IPS-11a (cell line): ENCODE measurements around the gene GAL3ST3.
"Not testable (repeated sequence)": the region's sequence is repeated elsewhere in the genome, so short reads cannot be mapped to it uniquely, and the experiment has no call there.

Experiments
- H3K4me3 ChIP-seq: one replicate; pipeline ENCODE4 v1.5.1; 2013; ENCODE audit warnings: low read depth, low read length, control low read depth

The GAL3ST3 gene

GRCh38 chr11:66045177-66045639, 3.8 kb downstream of the GAL3ST3 start:
- H3K4me3 ChIP-seq: no peak overlapping the region

DNA sequence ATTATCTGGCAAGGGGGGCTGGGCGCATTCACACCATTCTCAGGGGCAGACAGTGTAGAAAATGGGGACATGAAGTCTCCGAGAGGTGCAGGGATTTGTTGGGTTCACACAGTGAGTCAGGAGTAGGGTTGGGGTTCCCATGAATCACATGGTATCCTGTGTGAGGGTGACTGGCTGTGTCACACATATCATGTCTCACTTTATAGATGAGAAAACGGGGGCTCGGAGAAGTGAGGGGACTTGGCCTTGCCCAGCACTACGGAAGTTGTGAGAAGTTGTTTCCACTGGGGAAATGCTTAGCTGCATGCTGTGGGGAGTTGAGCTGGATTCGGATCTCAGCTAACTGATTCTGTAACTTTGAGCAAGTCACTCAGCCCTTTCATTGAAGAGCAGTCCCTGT, 4.2 kb downstream of the GAL3ST3 start:
- H3K4me3 ChIP-seq: no peak overlapping the region

- no peak overlapping the region for H3K4me3 ChIP-seq
These were observed 5.7 kb downstream of the GAL3ST3 start for GRCh38 chr11:66042996-66043906.

GRCh38 chr11:66042227-66042995, 6.5 kb downstream of the GAL3ST3 start:
- H3K4me3 ChIP-seq: no peak overlapping the region

GRCh38 chr11:66039765-66040164, 9.2 kb downstream of the GAL3ST3 start:
- H3K4me3 ChIP-seq: no peak overlapping the region

DNA sequence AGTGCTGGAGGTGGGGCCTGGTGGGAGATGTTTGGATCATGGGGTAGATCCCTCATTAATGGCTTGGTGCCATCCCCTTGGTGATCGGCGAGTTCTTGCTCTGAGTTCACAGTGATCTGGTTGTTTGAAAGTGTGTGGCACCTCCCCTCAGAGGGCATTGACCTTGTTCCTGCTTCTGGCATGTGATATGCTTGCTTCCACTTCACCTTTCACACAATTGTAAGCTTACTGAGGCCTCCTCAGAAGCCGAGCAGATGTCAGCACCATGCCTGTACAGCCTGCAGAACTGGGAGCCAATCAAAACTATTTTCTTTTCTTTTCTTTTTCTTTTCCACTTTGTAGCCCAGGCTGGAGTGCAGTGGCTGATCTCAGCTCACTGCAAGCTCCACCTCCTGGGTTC, 11.6 kb downstream of the GAL3ST3 start:
- H3K4me3 ChIP-seq: no peak overlapping the region

DNA sequence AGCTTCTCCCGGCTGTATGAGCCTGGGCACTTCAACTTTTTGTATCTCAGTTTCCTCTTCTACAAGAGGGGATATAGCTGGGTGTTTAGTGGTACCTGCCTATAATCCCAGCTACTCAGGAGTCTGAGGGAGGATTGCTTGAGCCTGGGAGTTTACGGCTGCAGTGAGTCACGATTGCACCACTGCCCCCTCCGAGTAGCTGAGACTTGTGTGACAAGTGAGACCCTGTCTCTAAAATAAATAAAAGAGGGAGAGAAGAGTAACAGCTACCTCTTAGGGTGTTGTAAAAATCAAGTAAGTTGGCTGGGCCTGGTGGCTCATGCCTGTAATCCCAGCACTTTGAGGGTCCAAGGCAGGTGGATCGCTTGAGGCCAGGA, 12.6 kb downstream of the GAL3ST3 start:
- H3K4me3 ChIP-seq: no peak overlapping the region

DNA sequence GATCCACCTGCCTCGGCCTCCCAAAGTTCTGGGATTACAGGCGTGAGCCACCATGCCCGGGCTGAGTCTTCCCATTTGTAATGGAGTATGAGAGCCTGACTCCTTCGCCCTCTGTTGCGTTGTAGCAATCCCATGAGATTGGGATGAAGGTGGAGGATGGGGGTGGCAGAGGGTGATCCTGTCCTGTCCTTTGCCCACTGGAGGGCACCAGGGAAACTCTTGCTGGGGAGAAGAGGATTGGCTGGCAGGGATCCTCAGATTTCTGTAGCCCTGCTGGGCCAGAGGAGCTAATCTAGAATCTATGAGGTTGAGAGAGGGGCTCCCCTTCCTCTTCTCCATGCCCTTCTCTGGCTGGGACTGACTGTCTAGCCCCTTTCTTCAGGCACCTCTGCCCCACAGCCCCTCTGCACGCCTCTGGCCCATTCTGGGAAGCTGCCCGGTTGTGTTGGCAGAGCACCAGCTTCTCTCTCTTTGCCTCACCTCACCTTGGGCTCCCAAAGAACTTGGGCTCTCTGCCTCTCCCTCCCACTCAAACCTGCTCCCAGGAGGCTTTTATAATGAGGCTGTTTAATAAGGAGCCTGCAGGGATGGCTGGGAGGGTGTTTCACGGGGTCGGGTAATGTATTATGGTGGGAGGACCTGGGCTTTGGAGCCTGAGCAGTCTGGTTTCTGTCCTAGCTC, 13.2 kb downstream of the GAL3ST3 start:
- H3K4me3 ChIP-seq: no peak overlapping the region

GRCh38 chr11:66032957-66033735, 15.8 kb downstream of the GAL3ST3 start:
- no peak overlapping the region for H3K4me3 ChIP-seq

GRCh38 chr11:66026017-66026529, 22.9 kb downstream of the GAL3ST3 start, which contains the start of gene CATSPER1:
Gene CATSPER1, minus strand, starts transcription at chr11:66026479. Its CDS starts 100 bp downstream, at chr11:66026379.
- no peak within 1 kb of the TSS for H3K4me3 ChIP-seq

DNA sequence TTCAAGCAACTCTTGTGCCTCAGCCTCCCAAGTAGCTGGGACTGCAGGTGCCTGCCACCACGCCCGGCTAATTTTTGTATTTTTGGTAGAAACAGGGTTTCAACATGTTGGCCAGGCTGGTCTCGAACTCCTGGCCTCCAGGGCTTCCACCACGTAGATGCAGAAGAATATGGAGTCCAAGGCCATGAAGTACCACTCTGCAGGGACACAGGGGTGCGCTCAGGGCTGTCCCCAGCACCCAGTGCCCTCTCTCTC, 25.8 kb downstream of the GAL3ST3 start:
- not testable (repeated sequence) for H3K4me3 ChIP-seq

- no peak overlapping the region for H3K4me3 ChIP-seq
These were observed 26.4 kb downstream of the GAL3ST3 start for GRCh38 chr11:66022401-66023185.

GRCh38 chr11:66020618-66021357, 28.2 kb downstream of the GAL3ST3 start:
- H3K4me3 ChIP-seq: no peak overlapping the region

- no peak overlapping the region for H3K4me3 ChIP-seq
These were observed 28.7 kb downstream of the GAL3ST3 start for GRCh38 chr11:66020212-66020611.

GRCh38 chr11:66017321-66017720, 31.6 kb downstream of the GAL3ST3 start:
- H3K4me3 ChIP-seq: no peak overlapping the region

GRCh38 chr11:66016793-66017177, 32.2 kb downstream of the GAL3ST3 start:
- no peak overlapping the region for H3K4me3 ChIP-seq

DNA sequence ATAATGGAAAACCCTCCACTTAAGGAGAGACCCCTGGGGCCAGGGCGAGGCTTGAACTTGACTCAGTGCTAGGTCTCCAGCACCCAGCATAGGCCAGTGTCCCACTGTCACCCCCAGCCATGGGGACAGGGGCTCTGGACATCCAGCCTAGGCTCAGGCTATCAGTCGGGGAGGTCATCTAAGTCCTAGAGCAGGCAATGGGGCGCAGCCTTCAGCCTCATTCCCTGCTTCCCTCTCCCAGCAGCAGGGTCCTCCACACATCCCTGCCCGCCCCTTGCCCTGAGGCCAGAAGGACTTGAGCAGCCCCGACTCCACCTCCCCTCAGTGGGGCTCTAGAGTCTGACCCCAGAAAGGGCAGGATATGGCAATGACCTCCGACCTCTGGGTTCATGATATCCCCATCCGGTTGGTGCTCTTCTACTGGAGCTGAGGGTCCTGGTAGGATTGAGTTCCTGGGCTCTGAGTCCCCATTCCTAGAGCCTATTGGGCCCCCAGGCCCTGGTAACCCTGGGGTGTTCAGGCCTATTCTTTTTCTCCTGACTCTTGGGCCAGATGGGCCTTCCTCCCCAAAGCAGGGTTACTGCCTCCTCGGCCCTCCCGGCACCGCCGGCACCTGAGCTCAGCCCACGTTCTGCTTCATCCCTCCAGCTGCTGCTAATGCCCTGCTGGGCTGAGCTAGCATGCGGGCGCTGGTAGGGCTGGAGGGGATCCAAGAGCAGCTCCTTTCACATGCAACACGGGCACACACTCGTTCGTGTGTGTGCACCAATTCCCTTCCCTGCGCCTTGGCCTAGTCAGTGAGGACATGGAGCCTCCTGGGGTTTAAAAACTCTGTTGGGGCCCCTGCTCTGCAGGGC, 32.8 kb downstream of the GAL3ST3 start:
- H3K4me3 ChIP-seq: no peak overlapping the region

DNA sequence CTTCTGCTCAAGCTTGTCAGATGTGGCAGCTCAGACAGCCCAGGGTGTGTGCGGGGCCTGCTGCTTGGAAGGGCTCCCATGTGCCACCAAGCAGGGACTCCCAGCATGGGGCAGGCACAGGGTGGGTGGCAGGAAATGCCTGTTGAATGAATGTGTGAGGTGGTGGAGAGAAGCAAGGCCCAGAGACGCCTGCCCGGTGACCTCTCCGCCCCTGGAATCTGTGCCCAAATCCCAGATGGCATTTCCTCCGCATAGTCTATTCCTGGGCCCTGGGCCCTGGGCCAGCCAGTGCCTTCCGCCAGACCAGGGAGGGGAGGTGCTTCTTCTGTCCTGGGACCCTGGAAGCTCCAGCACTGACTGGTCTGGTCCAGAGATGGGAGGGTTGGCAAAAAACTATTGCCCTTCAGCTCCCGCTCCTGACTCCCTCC, 33.5 kb downstream of the GAL3ST3 start:
- H3K4me3 ChIP-seq: no peak overlapping the region
